ENCODE data around the gene ARF4.
A peak's percentile ranks its signal among the peaks of the same experiment; 100 is the strongest.

ARF4 gene

GRCh38 chr3:57556459-57557084 is 40.6 kb downstream of the ARF4 start:
- no peak for TF ChIP-seq CTCF (IDR thresholded peaks at IDR 0.05; ENCODE audit: low read depth, low read length)
- H3K4me3 ChIP-seq (ENCODE audit: low read depth, low read length), result peak overlapping the region; percentile 87

- H3K4me3 ChIP-seq (ENCODE audit: low read depth, low read length), result peak within 1 kb of the TSS; percentile 87
- no peak for TF ChIP-seq CTCF (IDR thresholded peaks at IDR 0.05; ENCODE audit: low read depth, low read length)
These were observed 41.2 kb downstream of the ARF4 start, which contains the start of gene PDE12 for GRCh38 chr3:57555738-57556458. Gene PDE12 (plus strand): TSS chr3:57556274. CDS start chr3:57556380, 106 bp downstream.

- no peak for TF ChIP-seq CTCF (IDR thresholded peaks at IDR 0.05; ENCODE audit: low read depth, low read length)
- peak overlapping the region; percentile 87 for H3K4me3 ChIP-seq (ENCODE audit: low read depth, low read length)
These were observed 41.8 kb downstream of the ARF4 start for GRCh38 chr3:57555306-57555705.

GRCh38 chr3:57546616-57547015 is 50.5 kb downstream of the ARF4 start:
- no peak for TF ChIP-seq CTCF (IDR thresholded peaks at IDR 0.05; ENCODE audit: low read depth, low read length)
- no peak overlapping the region for H3K4me3 ChIP-seq (ENCODE audit: low read depth, low read length)

- H3K4me3 ChIP-seq (ENCODE audit: low read depth, low read length), result no peak overlapping the region
- no peak for TF ChIP-seq CTCF (IDR thresholded peaks at IDR 0.05; ENCODE audit: low read depth, low read length)
These were observed 51.4 kb downstream of the ARF4 start for GRCh38 chr3:57545636-57546268.

- peak within 1 kb of the TSS; percentile 19; the same call in 1 of the 2 replicates for H3K4me3 ChIP-seq (ENCODE audit: low read depth, low read length)
These were observed 52.7 kb downstream of the ARF4 start, which contains the start of gene DNAH12 for GRCh38 chr3:57544181-57545125. Gene DNAH12 (minus strand): TSS chr3:57544344. CDS start chr3:57542870, 1,474 bp downstream.

More at GRCh38 chr3:57544181-57545125, 52.7 kb downstream of the ARF4 start, which contains the start of gene DNAH12:
- TF ChIP-seq CTCF (IDR thresholded peaks at IDR 0.05; ENCODE audit: low read depth, low read length), result no peak
